GM12878 (cell line): ENCODE results near the gene NTF3. TPM values are rescaled to one million over a fixed set of nuclear protein-coding genes. Genes with fewer than 3 reads are reported as not detected.

ENCODE experiments used
- ATAC-seq: fragments of 200-7000 bp; cut with Tn5 transposase; 3 replicates; pipeline ENCODE4 v1.9.1; 2020; ENCODE audit warnings: mild to moderate bottlenecking, moderate library complexity
- BruUV-seq: library from RNA; stranded (reverse); fragments of 400-500 nt; replicated peaks from 2 replicates; lab custom pipeline; 2021; lab: Mats Ljungman, UMichigan
- CTCF ChIA-PET: fragments of 300-600 bp; sonication (Branson Sonifier 250); formaldehyde crosslinking; extraction: SDS; loops from one replicate; lab custom pipeline; 2021; ENCODE audit warnings: inconsistent platforms; lab: Yijun Ruan, JAX
- POLR2A ChIA-PET: fragments of 350-600 bp; formaldehyde crosslinking; extraction: SDS; loops from one replicate; lab custom pipeline; 2021; ENCODE audit warnings: inconsistent platforms; lab: Charles Lee
- RAD21 ChIA-PET: fragments of 300-600 bp; sonication (Branson Sonifier 250); formaldehyde crosslinking; loops from one replicate; lab custom pipeline; 2023; ENCODE audit warnings: antibody characterized with exemption; ENCODE audit not compliant: unreplicated experiment; lab: Charles Lee
- SMC1A ChIA-PET: fragments of 300-600 bp; sonication (Branson Sonifier 250); formaldehyde crosslinking; loops from one replicate; lab custom pipeline; 2023; ENCODE audit not compliant: unreplicated experiment, uncharacterized antibody; lab: Charles Lee
- DNase-seq: peaks from one replicate; pipeline ENCODE4 v3.0.0-alpha.2; 2011; ENCODE audit warnings: low read depth, low spot score
- FAIRE-seq: peaks from 3 replicates; lab custom pipeline; 2011; peaks lifted over from hg19 to GRCh38; lab: Jason Lieb, UNC
- H2AFZ ChIP-seq: 2 replicates; pipeline ENCODE4 v1.6.0; 2011; ENCODE audit warnings: low read depth, low read length, control low read depth; ENCODE audit not compliant: control insufficient read depth
- H3K27ac ChIP-seq: 2 replicates; pipeline ENCODE4 v1.5.1; 2011; ENCODE audit warnings: control low read depth; ENCODE audit not compliant: control insufficient read depth, insufficient read depth
- H3K27me3 ChIP-seq, 2 experiments: replicated peaks in 1 of 2; 2 replicates each; pipeline versions ENCODE4 v1.6.0 to v1.6.1; 2011; ENCODE audit warnings: low read length in 1 of 2; ENCODE audit not compliant: control insufficient read depth in 2 of 2, insufficient read depth in 2 of 2
- H3K36me3 ChIP-seq, 2 experiments: 2 replicates each; pipeline ENCODE4 v1.5.1; 2011; ENCODE audit warnings: low read length in 1 of 2; ENCODE audit not compliant: control insufficient read depth in 2 of 2, insufficient read depth in 2 of 2
- H3K4me1 ChIP-seq: 2 replicates; pipeline ENCODE4 v1.6.1; 2011; ENCODE audit warnings: mild to moderate bottlenecking, low read length, moderate library complexity, mixed read lengths; ENCODE audit not compliant: control insufficient read depth, insufficient read depth
- H3K4me2 ChIP-seq: 2 replicates; pipeline ENCODE4 v1.6.0; 2011; ENCODE audit warnings: control low read depth; ENCODE audit not compliant: control insufficient read depth, insufficient read depth
- H3K4me3 ChIP-seq: fragments of 200-600 bp; sonication (generic); 2 replicates; pipeline ENCODE4 v1.5.1; 2016
- H3K79me2 ChIP-seq: 2 replicates; pipeline ENCODE4 v1.6.0; 2011; ENCODE audit warnings: low read length; ENCODE audit not compliant: control insufficient read depth, insufficient read depth
- H3K9ac ChIP-seq: 2 replicates; pipeline ENCODE4 v1.8.0; 2011; ENCODE audit warnings: low read length, control low read depth, mixed read lengths; ENCODE audit not compliant: control insufficient read depth, insufficient read depth
- H3K9me3 ChIP-seq: replicated peaks from 3 replicates; pipeline ENCODE4 v1.5.1; 2011; ENCODE audit warnings: mild to moderate bottlenecking, low read length; ENCODE audit not compliant: control insufficient read depth, insufficient read depth
- H4K20me1 ChIP-seq: 2 replicates; pipeline ENCODE4 v1.6.0; 2011; ENCODE audit not compliant: control insufficient read depth, insufficient read depth
- JUND ChIP-seq: IDR thresholded peaks from 2 replicates; pipeline ENCODE4 v1.6.1; 2012; ENCODE audit warnings: low read depth, mild to moderate bottlenecking, low read length, improper control_type of control experiment, moderate library complexity
- LARP7 ChIP-seq: fragments of 450-650 bp; IDR thresholded peaks from 2 replicates; pipeline ENCODE4 v1.6.1; 2017; ENCODE audit warnings: mild to moderate bottlenecking
- PML ChIP-seq: IDR thresholded peaks from 2 replicates; pipeline ENCODE4 v1.6.1; 2012; ENCODE audit warnings: low read length, inconsistent platforms
- SIN3A ChIP-seq: IDR thresholded peaks from 2 replicates; pipeline ENCODE4 v1.6.1; 2012; ENCODE audit warnings: low read depth, low read length, improper control_type of control experiment
- ZNF207 ChIP-seq: fragments of 450-650 bp; IDR thresholded peaks from 2 replicates; pipeline ENCODE4 v1.6.1; 2014; ENCODE audit warnings: antibody characterized with exemption, mild to moderate bottlenecking, borderline replicate concordance
- WGBS: methylation state at CpG from one replicate; pipeline ENCODE4 v1.1.6; 2016; ENCODE audit warnings: low lambda C conversion rate; ENCODE audit not compliant: insufficient replicate concordance, insufficient coverage; ENCODE audit errors: missing lambda C conversion rate; 5-methylcytosine and 5-hydroxymethylcytosine counted together
- in situ Hi-C: fragments of 300-500 bp; cut with MboI; formaldehyde crosslinking; loops from 9 replicates; pipeline ENCODE4 v1.14.3; 2018; ENCODE audit warnings: mixed read lengths
- intact Hi-C: fragments of 100-400 bp; cut with micrococcal nuclease; formaldehyde crosslinking; loops from one replicate; pipeline ENCODE4 v1.14.2; 2022; ENCODE audit not compliant: unreplicated experiment
- polyA plus RNA-seq, 11 experiments: library from polyadenylated mRNA; depleted of rRNA in 4 of 11; unstranded in 6 of 11; stranded (reverse) in 5 of 11; fragments of >200 nt; fragmentation: Nextera tagmentation in 4 of 11; fragmentation: Illumina TruSeq in 1 of 11; extraction: Ambion mirVana in 4 of 11; extraction: Trizol in 1 of 11; gene quantifications; 1 replicate in 1 of 11; 2 replicates in 10 of 11; pipeline versions ENCODE4 v1.2.1 to v1.2.3, GENCODE V29; 2011 to 2016; ENCODE audit warnings: inconsistent platforms in 2 of 11, missing spikeins in 2 of 11, low read depth in 1 of 11
- total RNA-seq, 4 experiments: library from RNA; depleted of rRNA in 3 of 4; stranded (reverse); fragments of >200 nt in 3 of 4; fragmentation: Illumina TruSeq in 1 of 4; extraction: Trizol in 1 of 4; gene quantifications; 2 replicates each; pipeline versions ENCODE4 v1.2.1 to v1.2.3, GENCODE V29; 2013 to 2021
- TF ChIP-seq, protein P1 (sequence below): fragments of 450-650 bp; IDR thresholded peaks from 2 replicates; pipeline ENCODE4 v1.6.1; 2018; ENCODE audit warnings: mild to moderate bottlenecking, low read depth, moderate library complexity; ENCODE audit not compliant: partially characterized antibody
- TF ChIP-seq, protein P2 (sequence below): fragments of 450-650 bp; formaldehyde crosslinking; IDR thresholded peaks from 2 replicates; pipeline ENCODE4 v1.4.0; 2022; ENCODE audit warnings: mild to moderate bottlenecking, moderate library complexity

Gene NTF3
- total and polyA plus RNA-seq, 10 of the 15 experiments (the other 5 are each of a cell fraction or from before 2014, with no cell fraction given): 0.07 TPM; not detected in 9

DNA sequence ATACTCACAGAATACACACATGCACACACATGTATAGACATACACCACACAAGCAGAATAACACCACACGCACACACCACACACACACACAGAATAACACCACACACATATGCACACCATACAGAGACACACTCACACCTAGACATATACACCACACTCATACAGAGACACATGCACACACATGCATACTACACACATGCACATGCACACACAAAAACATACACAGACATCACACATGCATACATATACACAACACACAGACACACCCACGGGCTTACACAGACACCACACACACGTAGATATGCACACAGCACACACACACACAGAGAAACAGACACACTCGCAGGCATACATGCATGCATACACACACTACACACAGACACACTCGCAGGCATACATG lies 49.7 kb downstream of the NTF3 start:
- TF ChIP-seq ZNF207 (no peak), PML (no peak), SIN3A (no peak), LARP7 (no peak), JUND (no peak)
- TF ChIP-seq, protein P1, sequence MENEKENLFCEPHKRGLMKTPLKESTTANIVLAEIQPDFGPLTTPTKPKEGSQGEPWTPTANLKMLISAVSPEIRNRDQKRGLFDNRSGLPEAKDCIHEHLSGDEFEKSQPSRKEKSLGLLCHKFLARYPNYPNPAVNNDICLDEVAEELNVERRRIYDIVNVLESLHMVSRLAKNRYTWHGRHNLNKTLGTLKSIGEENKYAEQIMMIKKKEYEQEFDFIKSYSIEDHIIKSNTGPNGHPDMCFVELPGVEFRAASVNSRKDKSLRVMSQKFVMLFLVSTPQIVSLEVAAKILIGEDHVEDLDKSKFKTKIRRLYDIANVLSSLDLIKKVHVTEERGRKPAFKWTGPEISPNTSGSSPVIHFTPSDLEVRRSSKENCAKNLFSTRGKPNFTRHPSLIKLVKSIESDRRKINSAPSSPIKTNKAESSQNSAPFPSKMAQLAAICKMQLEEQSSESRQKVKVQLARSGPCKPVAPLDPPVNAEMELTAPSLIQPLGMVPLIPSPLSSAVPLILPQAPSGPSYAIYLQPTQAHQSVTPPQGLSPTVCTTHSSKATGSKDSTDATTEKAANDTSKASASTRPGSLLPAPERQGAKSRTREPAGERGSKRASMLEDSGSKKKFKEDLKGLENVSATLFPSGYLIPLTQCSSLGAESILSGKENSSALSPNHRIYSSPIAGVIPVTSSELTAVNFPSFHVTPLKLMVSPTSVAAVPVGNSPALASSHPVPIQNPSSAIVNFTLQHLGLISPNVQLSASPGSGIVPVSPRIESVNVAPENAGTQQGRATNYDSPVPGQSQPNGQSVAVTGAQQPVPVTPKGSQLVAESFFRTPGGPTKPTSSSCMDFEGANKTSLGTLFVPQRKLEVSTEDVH: no peak
- TF ChIP-seq, protein P2, sequence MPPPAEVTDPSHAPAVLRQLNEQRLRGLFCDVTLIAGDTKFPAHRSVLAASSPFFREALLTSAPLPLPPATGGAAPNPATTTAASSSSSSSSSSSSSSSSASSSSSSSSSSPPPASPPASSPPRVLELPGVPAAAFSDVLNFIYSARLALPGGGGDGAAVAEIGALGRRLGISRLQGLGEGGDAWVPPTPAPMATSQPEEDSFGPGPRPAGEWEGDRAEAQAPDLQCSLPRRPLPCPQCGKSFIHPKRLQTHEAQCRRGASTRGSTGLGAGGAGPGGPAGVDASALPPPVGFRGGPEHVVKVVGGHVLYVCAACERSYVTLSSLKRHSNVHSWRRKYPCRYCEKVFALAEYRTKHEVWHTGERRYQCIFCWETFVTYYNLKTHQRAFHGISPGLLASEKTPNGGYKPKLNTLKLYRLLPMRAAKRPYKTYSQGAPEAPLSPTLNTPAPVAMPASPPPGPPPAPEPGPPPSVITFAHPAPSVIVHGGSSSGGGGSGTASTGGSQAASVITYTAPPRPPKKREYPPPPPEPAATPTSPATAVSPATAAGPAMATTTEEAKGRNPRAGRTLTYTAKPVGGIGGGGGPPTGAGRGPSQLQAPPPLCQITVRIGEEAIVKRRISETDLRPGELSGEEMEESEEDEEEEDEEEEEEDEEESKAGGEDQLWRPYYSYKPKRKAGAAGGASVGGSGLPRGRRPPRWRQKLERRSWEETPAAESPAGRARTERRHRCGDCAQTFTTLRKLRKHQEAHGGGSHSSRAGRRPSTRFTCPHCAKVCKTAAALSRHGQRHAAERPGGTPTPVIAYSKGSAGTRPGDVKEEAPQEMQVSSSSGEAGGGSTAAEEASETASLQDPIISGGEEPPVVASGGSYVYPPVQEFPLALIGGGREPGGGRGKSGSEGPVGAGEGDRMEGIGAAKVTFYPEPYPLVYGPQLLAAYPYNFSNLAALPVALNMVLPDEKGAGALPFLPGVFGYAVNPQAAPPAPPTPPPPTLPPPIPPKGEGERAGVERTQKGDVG (CRISPR knock-in tag): no peak
- H3K9ac ChIP-seq: no peak overlapping the region
- ChIA-PET POLR2A (no interaction called here), RAD21 (no interaction called here), CTCF (no interaction called here), SMC1A (no interaction called here)
- no peaks in the 10 kb centered on the region for H4K20me1 ChIP-seq
- DNase-seq (no peak), ATAC-seq (no peak), FAIRE-seq (no peak)
- H3K4me3 ChIP-seq: no peak overlapping the region
- intact Hi-C loops (no loop called here), in situ Hi-C loops (no loop called here)
- H3K27ac ChIP-seq: no peak overlapping the region
- no peaks in the 10 kb centered on the region for H3K9me3 ChIP-seq
- 55% methylated on average over 5 of the region's 5 CpGs for WGBS
- no peaks in the 10 kb centered on the region for H3K79me2 ChIP-seq
- no peak overlapping the region for H3K4me2 ChIP-seq
- no peaks in the 10 kb centered on the region for H3K4me1 ChIP-seq
- BruUV-seq: no TSS peak
- no peak overlapping the region for H2AFZ ChIP-seq
- no peaks in the 10 kb centered on the region for H3K36me3 ChIP-seq
- no peaks in the 10 kb centered on the region; a peak in 2 of 4 replicates for H3K27me3 ChIP-seq
